Brain microvascular endothelial cell (primary cell): ENCODE data around the gene MANEA.
A peak's percentile ranks its signal among the peaks of the same experiment; 100 is the strongest.

Experiments
- DNase-seq: peaks from one replicate; pipeline ENCODE4 v3.0.0-alpha.2; 2020
- H3K27ac ChIP-seq: fragments of 250-450 bp; sonication (Bioruptor Pico); 2 replicates; pipeline ENCODE4 v1.5.1; 2020; ENCODE audit warnings: mild to moderate bottlenecking, moderate library complexity
- H3K27me3 ChIP-seq: fragments of 250-450 bp; sonication (Bioruptor Pico); replicated peaks from 2 replicates; pipeline ENCODE4 v1.5.1; 2020; ENCODE audit warnings: mild to moderate bottlenecking
- H3K36me3 ChIP-seq: fragments of 250-450 bp; sonication (Bioruptor Pico); replicated peaks from 2 replicates; pipeline ENCODE4 v1.5.1; 2020; ENCODE audit warnings: mild to moderate bottlenecking
- H3K4me3 ChIP-seq: 2 replicates; pipeline ENCODE4 v1.5.1; 2011; ENCODE audit warnings: low read depth, mild to moderate bottlenecking, control low read depth, low read length, moderate library complexity
- CTCF ChIP-seq: IDR thresholded peaks from 2 replicates; pipeline ENCODE4 v1.5.1; 2011; ENCODE audit warnings: low read depth, mild to moderate bottlenecking, moderate library complexity, low read length, control low read depth, inconsistent platforms; ENCODE audit errors: missing control alignments
- in situ Hi-C: cut with HindIII; loops from 2 replicates; pipeline ENCODE4 v1.10.0; 2017; ENCODE audit warnings: low sequenced_read_pairs, low pct_ligation_motif_present

The MANEA gene

GRCh38 chr6:95577304-95578105 is at the start of gene MANEA:
TSS of gene MANEA (plus strand) at chr6:95577535. CDS start at chr6:95586440, 8,905 bp downstream.
- H3K36me3 ChIP-seq: no peaks in the 10 kb centered on the region
- peak; percentile 83 for DNase-seq
- no peaks in the 10 kb centered on the region for H3K27me3 ChIP-seq
- in situ Hi-C loops: no loop called here
- peak within 1 kb of the TSS; percentile 67 for H3K4me3 ChIP-seq
- TF ChIP-seq CTCF: no peak
- H3K27ac ChIP-seq: peak within 1 kb of the TSS; percentile 85

GRCh38 chr6:95529762-95530161 is 47.6 kb upstream of the MANEA start:
- no peak overlapping the region for H3K27ac ChIP-seq
- no peak for TF ChIP-seq CTCF
- no peaks in the 10 kb centered on the region for H3K36me3 ChIP-seq
- H3K27me3 ChIP-seq: no peaks in the 10 kb centered on the region
- H3K4me3 ChIP-seq: no peak overlapping the region
- no peak for DNase-seq
- in situ Hi-C loops: no loop called here

- TF ChIP-seq CTCF: no peak
- Histone ChIP-seq H3K27me3 (no peaks in the 10 kb centered on the region), H3K4me3 (no peak overlapping the region), H3K27ac (no peak overlapping the region), H3K36me3 (no peaks in the 10 kb centered on the region)
- DNase-seq: no peak
- in situ Hi-C loops: no loop called here
These were observed 47.0 kb upstream of the MANEA start for GRCh38 chr6:95530176-95530819.

- no peaks in the 10 kb centered on the region for H3K27me3 ChIP-seq
- in situ Hi-C loops: no loop called here
- no peaks in the 10 kb centered on the region for H3K36me3 ChIP-seq
- no peak for TF ChIP-seq CTCF
- DNase-seq: no peak
- no peak overlapping the region for H3K4me3 ChIP-seq
- H3K27ac ChIP-seq: no peak overlapping the region
These were observed 33.5 kb upstream of the MANEA start for GRCh38 chr6:95543798-95544197.

GRCh38 chr6:95544517-95545225 is 32.7 kb upstream of the MANEA start:
- H3K27ac ChIP-seq: no peak overlapping the region
- no peaks in the 10 kb centered on the region for H3K27me3 ChIP-seq
- H3K36me3 ChIP-seq: no peaks in the 10 kb centered on the region
- in situ Hi-C loops: no loop called here
- no peak for TF ChIP-seq CTCF
- H3K4me3 ChIP-seq: no peak overlapping the region
- DNase-seq: no peak
